Measurements from ENCODE around the gene CSH2.

Gene CSH2

DNA sequence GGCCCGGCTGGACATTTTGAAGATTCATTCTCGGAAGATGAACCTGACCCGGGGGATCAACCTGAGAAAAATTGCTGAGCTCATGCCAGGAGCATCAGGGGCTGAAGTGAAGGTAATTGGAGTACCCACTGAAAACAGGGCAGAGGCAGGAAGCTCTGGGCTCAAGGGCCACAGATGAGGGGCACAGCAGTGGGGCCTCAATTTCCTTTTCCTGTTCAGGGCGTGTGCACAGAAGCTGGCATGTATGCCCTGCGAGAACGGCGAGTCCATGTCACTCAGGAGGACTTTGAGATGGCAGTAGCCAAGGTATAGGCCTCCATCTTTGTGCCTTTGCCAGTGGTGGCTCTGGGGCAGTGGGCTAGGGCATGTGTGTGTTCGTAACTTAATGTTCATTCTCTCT is 42.0 kb downstream of the CSH2 start:
- Histone ChIP-seq H3K27ac (ENCODE audit: extremely low read depth, low read depth, low read length) (no peak overlapping the region), H3K4me3 (ENCODE audit: low read depth, low read length) (no peak overlapping the region), H3K4me1 (ENCODE audit: control insufficient read depth, insufficient read depth, low read length) (no peaks in the 10 kb centered on the region), H3K36me3 (ENCODE audit: control insufficient read depth in 2 of 2, insufficient read depth in 1 of 2, low read length in 2 of 2) (peaks cover 46 to 80% of the 10 kb centered on the region in 2 experiments), H3K9me3 (ENCODE audit: control insufficient read depth, insufficient read depth, low read depth, low read length) (no peaks in the 10 kb centered on the region)
- ChIA-PET CTCF (interaction anchor here (0.6 to 1.2 kb wide), 2 partner anchors 389 to 638 kb away, joined by 3 to 5 read pairs; no protein-coding TSS in a partner anchor), POLR2A (interaction anchor here (0.9 to 7.2 kb wide), 5 partner anchors 8 to 58 kb away, joined by 3 to 65 read pairs (median 4); partner anchors contain the start of genes CCDC47, DDX42 and SMARCD2)
- TF ChIP-seq ZNF555 (tag by site-specific recombination; conservative IDR thresholded peaks at IDR 0.05) (no peak), ZNF654 (tag by site-specific recombination; IDR thresholded peaks at IDR 0.05; ENCODE audit: low read depth) (no peak), ZNF621 (tag by site-specific recombination; IDR thresholded peaks at IDR 0.05) (no peak), RBAK (tag by site-specific recombination; IDR thresholded peaks at IDR 0.05) (no peak), YY1 (tag by site-specific recombination; IDR thresholded peaks at IDR 0.05) (no peak), ZNF211 (tag by site-specific recombination; IDR thresholded peaks at IDR 0.05; ENCODE audit: low read depth) (no peak), ZFP3 (tag by site-specific recombination; IDR thresholded peaks at IDR 0.05; ENCODE audit: low read depth) (no peak), ZNF792 (tag by site-specific recombination; IDR thresholded peaks at IDR 0.05) (no peak), ZNF302 (tag by site-specific recombination; IDR thresholded peaks at IDR 0.05; ENCODE audit: low read depth) (no peak), ZBTB11 (tag by site-specific recombination; conservative IDR thresholded peaks at IDR 0.05; ENCODE audit: low read depth) (no peak), ZBTB1 (tag by site-specific recombination; IDR thresholded peaks at IDR 0.05) (no peak), ZNF423 (tag by site-specific recombination; IDR thresholded peaks at IDR 0.05) (no peak), EGR2 (tag by site-specific recombination; IDR thresholded peaks at IDR 0.05; ENCODE audit: low read depth) (no peak), AEBP2 (tag by site-specific recombination; IDR thresholded peaks at IDR 0.05; ENCODE audit: borderline replicate concordance) (no peak)
- TF ChIP-seq, protein P1, sequence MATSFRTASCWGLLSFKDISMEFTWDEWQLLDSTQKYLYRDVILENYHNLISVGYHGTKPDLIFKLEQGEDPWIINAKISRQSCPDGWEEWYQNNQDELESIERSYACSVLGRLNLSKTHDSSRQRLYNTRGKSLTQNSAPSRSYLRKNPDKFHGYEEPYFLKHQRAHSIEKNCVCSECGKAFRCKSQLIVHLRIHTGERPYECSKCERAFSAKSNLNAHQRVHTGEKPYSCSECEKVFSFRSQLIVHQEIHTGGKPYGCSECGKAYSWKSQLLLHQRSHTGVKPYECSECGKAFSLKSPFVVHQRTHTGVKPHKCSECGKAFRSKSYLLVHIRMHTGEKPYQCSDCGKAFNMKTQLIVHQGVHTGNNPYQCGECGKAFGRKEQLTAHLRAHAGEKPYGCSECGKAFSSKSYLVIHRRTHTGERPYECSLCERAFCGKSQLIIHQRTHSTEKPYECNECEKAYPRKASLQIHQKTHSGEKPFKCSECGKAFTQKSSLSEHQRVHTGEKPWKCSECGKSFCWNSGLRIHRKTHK (tag by site-specific recombination; IDR thresholded peaks at IDR 0.05) = no peak

DNA sequence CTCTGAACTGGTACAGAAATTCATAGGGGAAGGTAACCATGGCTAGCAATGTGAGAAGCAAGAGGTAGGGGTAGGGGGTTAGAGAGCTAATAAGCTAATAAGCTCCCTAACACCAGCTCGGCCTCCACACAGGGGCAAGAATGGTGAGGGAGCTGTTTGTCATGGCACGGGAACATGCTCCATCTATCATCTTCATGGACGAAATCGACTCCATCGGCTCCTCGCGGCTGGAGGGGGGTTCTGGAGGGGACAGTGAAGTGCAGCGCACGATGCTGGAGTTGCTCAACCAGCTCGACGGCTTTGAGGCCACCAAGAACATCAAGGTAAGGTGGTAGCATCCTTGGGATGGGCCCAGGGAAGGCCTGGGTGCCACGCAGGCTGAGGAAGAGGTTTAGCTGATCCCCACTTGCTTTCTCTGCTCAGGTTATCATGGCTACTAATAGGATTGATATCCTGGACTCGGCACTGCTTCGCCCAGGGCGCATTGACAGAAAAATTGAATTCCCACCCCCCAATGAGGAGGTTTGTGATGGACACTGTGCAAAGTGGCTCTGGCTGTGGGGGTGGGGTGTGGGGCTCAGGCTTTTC is 42.5 kb downstream of the CSH2 start:
- Histone ChIP-seq H3K27ac (ENCODE audit: extremely low read depth, low read depth, low read length) (no peak overlapping the region), H3K4me3 (ENCODE audit: low read depth, low read length) (no peak overlapping the region), H3K36me3 (ENCODE audit: control insufficient read depth in 2 of 2, insufficient read depth in 1 of 2, low read length in 2 of 2) (peaks cover 41 to 76% of the 10 kb centered on the region in 2 experiments), H3K9me3 (ENCODE audit: control insufficient read depth, insufficient read depth, low read depth, low read length) (no peaks in the 10 kb centered on the region), H3K4me1 (ENCODE audit: control insufficient read depth, insufficient read depth, low read length) (peaks cover under 1% of the 10 kb centered on the region; the same call in 1 of the 2 replicates)
- CTCF ChIA-PET = interaction anchor here (0.6 to 1.2 kb wide), 3 partner anchors 18 to 639 kb away, joined by 3 to 5 read pairs (median 3); no protein-coding TSS in a partner anchor
- no peak for TF ChIP-seq ZIC2 (tag by site-specific recombination; IDR thresholded peaks at IDR 0.05)
- no peak for TF ChIP-seq ZNF843 (tag by site-specific recombination; IDR thresholded peaks at IDR 0.05)
- TF ChIP-seq, protein P2, sequence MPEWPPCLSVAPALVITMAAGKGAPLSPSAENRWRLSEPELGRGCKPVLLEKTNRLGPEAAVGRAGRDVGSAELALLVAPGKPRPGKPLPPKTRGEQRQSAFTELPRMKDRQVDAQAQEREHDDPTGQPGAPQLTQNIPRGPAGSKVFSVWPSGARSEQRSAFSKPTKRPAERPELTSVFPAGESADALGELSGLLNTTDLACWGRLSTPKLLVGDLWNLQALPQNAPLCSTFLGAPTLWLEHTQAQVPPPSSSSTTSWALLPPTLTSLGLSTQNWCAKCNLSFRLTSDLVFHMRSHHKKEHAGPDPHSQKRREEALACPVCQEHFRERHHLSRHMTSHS (tag by site-specific recombination; IDR thresholded peaks at IDR 0.05) = no peak
- TF ChIP-seq ZNF404 (tag by site-specific recombination; IDR thresholded peaks at IDR 0.05) = no peak
- no peak for TF ChIP-seq IKZF3 (tag by site-specific recombination; IDR thresholded peaks at IDR 0.05)
- TF ChIP-seq, protein P3, sequence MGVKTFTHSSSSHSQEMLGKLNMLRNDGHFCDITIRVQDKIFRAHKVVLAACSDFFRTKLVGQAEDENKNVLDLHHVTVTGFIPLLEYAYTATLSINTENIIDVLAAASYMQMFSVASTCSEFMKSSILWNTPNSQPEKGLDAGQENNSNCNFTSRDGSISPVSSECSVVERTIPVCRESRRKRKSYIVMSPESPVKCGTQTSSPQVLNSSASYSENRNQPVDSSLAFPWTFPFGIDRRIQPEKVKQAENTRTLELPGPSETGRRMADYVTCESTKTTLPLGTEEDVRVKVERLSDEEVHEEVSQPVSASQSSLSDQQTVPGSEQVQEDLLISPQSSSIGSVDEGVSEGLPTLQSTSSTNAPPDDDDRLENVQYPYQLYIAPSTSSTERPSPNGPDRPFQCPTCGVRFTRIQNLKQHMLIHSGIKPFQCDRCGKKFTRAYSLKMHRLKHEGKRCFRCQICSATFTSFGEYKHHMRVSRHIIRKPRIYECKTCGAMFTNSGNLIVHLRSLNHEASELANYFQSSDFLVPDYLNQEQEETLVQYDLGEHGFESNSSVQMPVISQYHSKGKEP (tag by site-specific recombination; IDR thresholded peaks at IDR 0.05) = no peak
- no peak for TF ChIP-seq ZNF16 (tag by site-specific recombination; IDR thresholded peaks at IDR 0.05; ENCODE audit: low read depth)
- no peak for TF ChIP-seq ZNF10 (tag by site-specific recombination; IDR thresholded peaks at IDR 0.05)
- TF ChIP-seq HOXD13 (CRISPR knock-in tag; IDR thresholded peaks at IDR 0.05; ENCODE audit: borderline replicate concordance) = no peak
- no peak for TF ChIP-seq KLF7 (tag by site-specific recombination; IDR thresholded peaks at IDR 0.05; ENCODE audit: borderline replicate concordance)
- no peak for TF ChIP-seq ZNF623 (tag by site-specific recombination; IDR thresholded peaks at IDR 0.05)
- no peak for TF ChIP-seq ZNF138 (tag by site-specific recombination; IDR thresholded peaks at IDR 0.05; ENCODE audit: borderline replicate concordance)
- POLR2A ChIA-PET = interaction anchor here (0.9 to 7.2 kb wide), 5 partner anchors 8 to 57 kb away, joined by 3 to 65 read pairs (median 4); partner anchors contain the start of genes CCDC47, DDX42 and SMARCD2

Measured in HEK293 (cell line).